K562 (cell line): ENCODE results near the gene JAKMIP2. TPM values are rescaled to one million over a fixed set of nuclear protein-coding genes. Genes with fewer than 3 reads are reported as not detected.

ENCODE experiments used
- ATAC-seq: fragments of 200-7000 bp; cut with Tn5 transposase; 3 replicates; pipeline ENCODE4 v1.9.1; 2020; ENCODE audit warnings: moderate library complexity
- BruUV-seq: library from RNA; stranded (reverse); fragments of 400-500 nt; replicated peaks from 2 replicates; lab custom pipeline; 2021; lab: Mats Ljungman, UMichigan
- CTCF ChIA-PET: fragments of 300-600 bp; formaldehyde crosslinking; extraction: SDS; loops from one replicate; lab custom pipeline; 2021; ENCODE audit warnings: low intra/inter-chr PET ratio; lab: Yijun Ruan, JAX
- POLR2A ChIA-PET: fragments of 300-600, 350-650 bp; sonication (Branson Sonifier 250); formaldehyde crosslinking; extraction: SDS; loops from one replicate; lab custom pipeline; 2021; ENCODE audit warnings: antibody characterized with exemption, inconsistent platforms; lab: Yijun Ruan, JAX
- DNase-seq, 4 experiments: peaks; one replicate each; pipeline versions ENCODE4 v3.0.0 to v3.0.0-alpha.2; 2011 to 2018; ENCODE audit warnings: low spot score in 3 of 4, mixed read lengths in 3 of 4; ENCODE audit errors: extremely low read depth in 1 of 4
- FAIRE-seq: peaks from 2 replicates; lab custom pipeline; 2011; peaks lifted over from hg19 to GRCh38; lab: Jason Lieb, UNC
- H2AFZ ChIP-seq: 2 replicates; pipeline ENCODE4 v1.6.0; 2011; ENCODE audit warnings: low read depth, low read length, control low read depth, inconsistent platforms
- H3K27ac ChIP-seq: fragments of 200-600 bp; 3 replicates; pipeline ENCODE4 v1.8.0; 2011; ENCODE audit warnings: low read depth, mild to moderate bottlenecking, control low read depth, inconsistent platforms, low read length, moderate library complexity, mixed read lengths; ENCODE audit errors: extremely low read depth
- H3K27me3 ChIP-seq, 2 experiments: fragments of 300-600 bp in 1 of 2; 2 replicates in 1 of 2; 3 replicates in 1 of 2; pipeline versions ENCODE4 v1.6.0 to v1.8.0; 2011; ENCODE audit warnings: inconsistent platforms in 2 of 2, low read length in 2 of 2, mild to moderate bottlenecking in 1 of 2, mixed read lengths in 1 of 2, moderate library complexity in 1 of 2; ENCODE audit not compliant: control insufficient read depth in 2 of 2, insufficient read depth in 2 of 2
- H3K36me3 ChIP-seq: fragments of 300-600 bp; 3 replicates; pipeline ENCODE4 v1.8.0; 2011; ENCODE audit warnings: mild to moderate bottlenecking, low read length, inconsistent platforms; ENCODE audit not compliant: control insufficient read depth, insufficient read depth
- H3K4me1 ChIP-seq, 2 experiments: fragments of 200-600 bp in 1 of 2; replicated peaks in 1 of 2; 2 replicates in 1 of 2; 3 replicates in 1 of 2; pipeline versions ENCODE4 v1.5.1 to v1.8.0; 2011; ENCODE audit warnings: inconsistent platforms in 2 of 2, low read length in 2 of 2, mild to moderate bottlenecking in 1 of 2, mixed read lengths in 1 of 2, moderate library complexity in 1 of 2; ENCODE audit not compliant: control insufficient read depth in 2 of 2, insufficient read depth in 2 of 2
- H3K4me2 ChIP-seq: 2 replicates; pipeline ENCODE4 v1.6.1; 2011; ENCODE audit warnings: low read length, control low read depth, inconsistent platforms, mixed read lengths; ENCODE audit not compliant: insufficient read depth
- H3K4me3 ChIP-seq: fragments of 200-600 bp; sonication (generic), shearing (Covaris generic); 2 replicates; pipeline ENCODE4 v1.5.1; 2016; ENCODE audit warnings: control low read depth, inconsistent platforms
- H3K79me2 ChIP-seq: fragments of 200-600 bp; 3 replicates; pipeline ENCODE4 v1.8.0; 2011; ENCODE audit warnings: low read length, inconsistent platforms; ENCODE audit not compliant: control insufficient read depth, insufficient read depth
- H3K9ac ChIP-seq, 2 experiments: 2 replicates each; pipeline versions ENCODE4 v1.6.0 to v1.6.1; 2011; ENCODE audit warnings: low read depth in 2 of 2, low read length in 2 of 2, control low read depth in 1 of 2, inconsistent platforms in 1 of 2, mild to moderate bottlenecking in 1 of 2, mixed read lengths in 1 of 2; ENCODE audit not compliant: insufficient read depth in 1 of 2
- H3K9me1 ChIP-seq: one replicate; pipeline ENCODE4 v1.6.0; 2011; ENCODE audit warnings: inconsistent platforms, mild to moderate bottlenecking, low read length, moderate library complexity; ENCODE audit not compliant: control insufficient read depth, insufficient read depth
- H3K9me3 ChIP-seq: replicated peaks from 2 replicates; pipeline ENCODE4 v1.5.1; 2011; ENCODE audit warnings: low read depth, low read length, inconsistent platforms; ENCODE audit not compliant: control insufficient read depth, insufficient read depth
- H4K20me1 ChIP-seq: replicated peaks from 2 replicates; pipeline ENCODE4 v1.6.1; 2011; ENCODE audit warnings: low read length, inconsistent platforms, mixed read lengths; ENCODE audit not compliant: control insufficient read depth, insufficient read depth
- BCOR ChIP-seq: fragments of 450-650 bp; IDR thresholded peaks from 2 replicates; pipeline ENCODE4 v1.6.1; 2016
- CCAR2 ChIP-seq: fragments of 200-400 bp; formaldehyde crosslinking; IDR thresholded peaks from 2 replicates; pipeline ENCODE4 v1.6.1; 2017; ENCODE audit warnings: mild to moderate bottlenecking, low read depth, low read length
- HDGF ChIP-seq: fragments of 450-650 bp; IDR thresholded peaks from 2 replicates; pipeline ENCODE4 v1.6.1; 2016
- ILK ChIP-seq: fragments of 450-650 bp; IDR thresholded peaks from 2 replicates; pipeline ENCODE4 v1.6.1; 2016; ENCODE audit warnings: missing genetic modification characterization, low read depth, mild to moderate bottlenecking, missing compliant biosample characterization, moderate library complexity, borderline replicate concordance
- MED1 ChIP-seq: sonication (generic); formaldehyde crosslinking; IDR thresholded peaks from 2 replicates; pipeline ENCODE4 v1.8.1; 2023; ENCODE audit warnings: missing genetic modification reagents, borderline replicate concordance
- PYGO2 ChIP-seq: fragments of 450-650 bp; IDR thresholded peaks from 2 replicates; pipeline ENCODE4 v1.6.1; 2016; ENCODE audit warnings: mild to moderate bottlenecking, missing genetic modification characterization, moderate library complexity, missing compliant biosample characterization
- SMAD3 ChIP-seq: fragments of 450-650 bp; formaldehyde crosslinking; conservative IDR thresholded peaks from 2 replicates; pipeline ENCODE4 v1.4.0; 2020; ENCODE audit warnings: mild to moderate bottlenecking
- WGBS: fragments of 100-300 bp; shearing (Covaris generic); methylation state at CpG from one replicate; pipeline ENCODE4 v1.1.6; 2016; ENCODE audit warnings: low coverage, mixed read lengths; ENCODE audit not compliant: insufficient coverage; ENCODE audit errors: missing lambda C conversion rate; 5-methylcytosine and 5-hydroxymethylcytosine counted together
- in situ Hi-C: fragments of 300-500 bp; cut with MboI; formaldehyde crosslinking; loops from 4 replicates; pipeline ENCODE4 v1.15.0; 2018; ENCODE audit warnings: inconsistent platforms, mixed read lengths
- intact Hi-C: fragments of 100-400 bp; cut with micrococcal nuclease; formaldehyde crosslinking; loops from 2 replicates; pipeline ENCODE4 v1.14.2; 2022
- polyA plus RNA-seq, 8 experiments: library from polyadenylated mRNA; depleted of rRNA in 4 of 8; stranded (reverse) in 5 of 8; unstranded in 3 of 8; fragments of >200 nt; fragmentation: Nextera tagmentation in 2 of 8; fragmentation: Illumina TruSeq in 1 of 8; extraction: Ambion mirVana in 2 of 8; extraction: Trizol in 1 of 8; gene quantifications; 2 replicates each; pipeline versions ENCODE4 v1.2.1 to v1.2.3, GENCODE V29; 2011 to 2014; ENCODE audit warnings: inconsistent platforms in 1 of 8, missing spikeins in 1 of 8
- total RNA-seq, 7 experiments: library from RNA; depleted of rRNA in 6 of 7; stranded (reverse); fragments of >200 nt in 6 of 7; fragmentation: Illumina TruSeq in 2 of 7; extraction: Trizol in 2 of 7; gene quantifications; 2 replicates each; pipeline versions ENCODE4 v1.2.1 to v1.2.3, GENCODE V29; 2011 to 2021; ENCODE audit warnings: low replicate concordance in 1 of 7
- TF ChIP-seq, protein P1 (sequence below): fragments of 250-450 bp; sonication (Bioruptor Pico); IDR thresholded peaks from 2 replicates; pipeline ENCODE4 v1.8.0; 2021; ENCODE audit warnings: mild to moderate bottlenecking, moderate library complexity
- TF ChIP-seq, protein P2 (sequence below): fragments of 250-450 bp; sonication (Bioruptor Pico); IDR thresholded peaks from 2 replicates; pipeline ENCODE4 v1.8.0; 2021; ENCODE audit warnings: moderate library complexity, mild to moderate bottlenecking, inconsistent platforms

The JAKMIP2 gene
- total and polyA plus RNA-seq, 9 of the 15 experiments (the other 6 are each of a cell fraction or from before 2014, with no cell fraction given) = not detected

DNA sequence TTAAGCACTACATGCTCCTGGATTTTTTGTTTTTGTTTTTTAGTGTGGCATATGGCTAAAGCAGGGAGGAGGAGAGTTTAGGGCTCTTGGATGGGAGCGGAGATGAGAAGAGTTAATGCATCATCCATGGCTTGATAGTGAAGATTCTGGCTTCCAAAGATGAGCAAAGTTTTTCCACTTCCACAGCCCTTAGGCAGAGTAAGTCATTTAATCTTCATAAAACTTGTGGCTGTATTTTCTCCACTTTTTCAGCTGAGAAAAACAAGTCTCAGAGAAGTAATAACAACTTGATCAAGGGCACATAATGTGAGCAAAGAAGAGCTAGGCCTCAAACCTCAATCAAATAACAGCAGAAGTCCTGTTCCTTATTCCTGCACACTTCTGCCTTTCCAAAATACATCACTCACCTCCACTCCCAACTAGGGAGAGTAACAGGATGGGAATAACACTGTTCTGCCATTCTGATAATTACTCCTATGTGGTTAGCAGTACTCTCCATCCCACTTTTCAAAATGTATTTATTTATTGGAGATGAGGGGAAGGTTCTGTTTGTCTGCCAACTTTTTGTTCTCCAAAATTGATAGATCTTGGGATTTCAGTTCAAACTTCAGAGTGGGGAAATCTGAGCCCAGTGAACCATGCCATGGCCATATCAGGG lies 218.9 kb downstream of the JAKMIP2 start:
- H3K4me1 ChIP-seq = no peaks in the 10 kb centered on the region
- no peaks in the 10 kb centered on the region for H3K27me3 ChIP-seq
- CTCF ChIA-PET = no interaction called here
- H3K4me3 ChIP-seq = no peak overlapping the region
- no peak overlapping the region for H3K9ac ChIP-seq
- H3K9me3 ChIP-seq = no peaks in the 10 kb centered on the region
- no peak overlapping the region for H3K4me2 ChIP-seq
- BruUV-seq = no TSS peak
- no peak for FAIRE-seq
- H3K79me2 ChIP-seq = no peaks in the 10 kb centered on the region
- H3K9me1 ChIP-seq = no peaks in the 10 kb centered on the region
- intact Hi-C loops (no loop called here), in situ Hi-C loops (no loop called here)
- no peak overlapping the region for H2AFZ ChIP-seq
- no peaks in the 10 kb centered on the region for H4K20me1 ChIP-seq
- no peak for ATAC-seq
- POLR2A ChIA-PET = no interaction called here
- no peaks in the 10 kb centered on the region for H3K36me3 ChIP-seq
- DNase-seq = no peak
- H3K27ac ChIP-seq = no peak overlapping the region
- TF ChIP-seq, protein P1, sequence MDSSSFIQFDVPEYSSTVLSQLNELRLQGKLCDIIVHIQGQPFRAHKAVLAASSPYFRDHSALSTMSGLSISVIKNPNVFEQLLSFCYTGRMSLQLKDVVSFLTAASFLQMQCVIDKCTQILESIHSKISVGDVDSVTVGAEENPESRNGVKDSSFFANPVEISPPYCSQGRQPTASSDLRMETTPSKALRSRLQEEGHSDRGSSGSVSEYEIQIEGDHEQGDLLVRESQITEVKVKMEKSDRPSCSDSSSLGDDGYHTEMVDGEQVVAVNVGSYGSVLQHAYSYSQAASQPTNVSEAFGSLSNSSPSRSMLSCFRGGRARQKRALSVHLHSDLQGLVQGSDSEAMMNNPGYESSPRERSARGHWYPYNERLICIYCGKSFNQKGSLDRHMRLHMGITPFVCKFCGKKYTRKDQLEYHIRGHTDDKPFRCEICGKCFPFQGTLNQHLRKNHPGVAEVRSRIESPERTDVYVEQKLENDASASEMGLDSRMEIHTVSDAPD = no peak
- TF ChIP-seq MED1 (CRISPR knock-in tag) (no peak), SMAD3 (CRISPR knock-in tag) (no peak), HDGF (no peak), PYGO2 (tag) (no peak), BCOR (no peak), CCAR2 (no peak), ILK (tag) (no peak)
- TF ChIP-seq, protein P2, sequence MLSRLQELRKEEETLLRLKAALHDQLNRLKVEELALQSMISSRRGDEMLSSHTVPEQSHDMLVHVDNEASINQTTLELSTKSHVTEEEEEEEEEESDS (CRISPR knock-in tag) = no peak
- WGBS = 0% methylated on average over 1 of the region's 1 CpG
